Glutamatergic neuron (in vitro differentiated cells): Measurements from ENCODE around the gene HIVEP3. TPM values are rescaled to one million over a fixed set of nuclear protein-coding genes. Genes with fewer than 3 reads are reported as not detected.

Experiments
- DNase-seq: peaks from one replicate; pipeline ENCODE4 v3.0.0; 2022
- H3K27ac Mint-ChIP-seq: one replicate; pipeline ENCODE4 v1.8.0; 2020; ENCODE audit warnings: mild to moderate bottlenecking, mixed read lengths, inconsistent platforms; ENCODE audit not compliant: unreplicated experiment
- H3K27me3 Mint-ChIP-seq: one replicate; pipeline ENCODE4 v1.8.0; 2020; ENCODE audit warnings: mild to moderate bottlenecking, moderate library complexity, mixed read lengths, inconsistent platforms; ENCODE audit not compliant: unreplicated experiment
- H3K36me3 Mint-ChIP-seq: one replicate; pipeline ENCODE4 v1.8.0; 2020; ENCODE audit warnings: mild to moderate bottlenecking, mixed read lengths, inconsistent platforms; ENCODE audit not compliant: unreplicated experiment
- H3K4me1 Mint-ChIP-seq: one replicate; pipeline ENCODE4 v1.8.0; 2020; ENCODE audit warnings: mild to moderate bottlenecking, low read depth, mixed read lengths, inconsistent platforms; ENCODE audit not compliant: unreplicated experiment
- H3K4me3 Mint-ChIP-seq: one replicate; pipeline ENCODE4 v1.8.0; 2020; ENCODE audit warnings: mild to moderate bottlenecking, mixed read lengths, inconsistent platforms; ENCODE audit not compliant: unreplicated experiment
- H3K9me3 Mint-ChIP-seq: one replicate; pipeline ENCODE4 v1.8.0; 2020; ENCODE audit warnings: mild to moderate bottlenecking, moderate library complexity, mixed read lengths, inconsistent platforms; ENCODE audit not compliant: unreplicated experiment
- CTCF ChIP-seq: fragments of 200-600 bp; sonication (generic); IDR thresholded peaks from one replicate; pipeline ENCODE4 v1.5.0; 2021; ENCODE audit not compliant: partially characterized antibody, unreplicated experiment
- total RNA-seq: library from RNA; stranded (reverse); fragmentation: NEBNext Ultra II Directional; extraction: Animal tissue kit (Norgen Biotek cat#: 25700); gene quantifications from one replicate; pipeline ENCODE4 v1.2.1, GENCODE V29; 2021; ENCODE audit not compliant: unreplicated experiment

HIVEP3 gene
- total RNA-seq, 1 donor from 2014 or later = 15.1 TPM

- no peak for DNase-seq
- peaks cover 49% of the 10 kb centered on the region for H3K4me1 Mint-ChIP-seq
- H3K9me3 Mint-ChIP-seq = peaks cover 16% of the 10 kb centered on the region
- H3K27me3 Mint-ChIP-seq = peaks cover 16% of the 10 kb centered on the region
- TF ChIP-seq CTCF = no peak
- peak overlapping the region; percentile 11 for H3K27ac Mint-ChIP-seq
- peaks cover 5% of the 10 kb centered on the region for H3K36me3 Mint-ChIP-seq
- H3K4me3 Mint-ChIP-seq = peak overlapping the region; percentile 71
Observed at GRCh38 chr1:41672173-41672572, 246.5 kb downstream of the HIVEP3 start.

- H3K4me3 Mint-ChIP-seq = no peak overlapping the region
- peaks cover 5% of the 10 kb centered on the region for H3K36me3 Mint-ChIP-seq
- H3K4me1 Mint-ChIP-seq = peaks cover 51% of the 10 kb centered on the region
- no peak for DNase-seq
- peaks cover 21% of the 10 kb centered on the region for H3K27me3 Mint-ChIP-seq
- no peak for TF ChIP-seq CTCF
- peak overlapping the region; percentile 6 for H3K27ac Mint-ChIP-seq
- peaks cover 14% of the 10 kb centered on the region for H3K9me3 Mint-ChIP-seq
Observed at GRCh38 chr1:41671116-41671755, 247.5 kb downstream of the HIVEP3 start.

- peak overlapping the region; percentile 30 for H3K4me3 Mint-ChIP-seq
Observed at GRCh38 chr1:41670217-41670957, 248.3 kb downstream of the HIVEP3 start.

GRCh38 chr1:41668967-41669366, 249.8 kb downstream of the HIVEP3 start:
- Mint-ChIP-seq H3K36me3 (no peaks in the 10 kb centered on the region), H3K9me3 (peaks cover 12% of the 10 kb centered on the region), H3K4me1 (peaks cover 56% of the 10 kb centered on the region), H3K27me3 (peaks cover 20% of the 10 kb centered on the region), H3K4me3 (no peak overlapping the region), H3K27ac (no peak overlapping the region)
- DNase-seq = no peak
- TF ChIP-seq CTCF = no peak

More at GRCh38 chr1:41670217-41670957, 248.3 kb downstream of the HIVEP3 start:
- peaks cover 2% of the 10 kb centered on the region for H3K36me3 Mint-ChIP-seq
- peaks cover 12% of the 10 kb centered on the region for H3K9me3 Mint-ChIP-seq
- DNase-seq = no peak
- peak overlapping the region; percentile 6 for H3K27ac Mint-ChIP-seq
- peaks cover 57% of the 10 kb centered on the region for H3K4me1 Mint-ChIP-seq
- peaks cover 16% of the 10 kb centered on the region for H3K27me3 Mint-ChIP-seq
- no peak for TF ChIP-seq CTCF
